WTC11 (cell line): ENCODE data around the gene PITX1. TPM values are rescaled to one million over a fixed set of nuclear protein-coding genes. Genes with fewer than 3 reads are reported as not detected.

Experiments
- ATAC-seq: fragments of 200-7000 bp; cut with Tn5 transposase; 2 replicates; pipeline ENCODE4 v1.10.0; 2021; ENCODE audit warnings: mild to moderate bottlenecking, moderate library complexity
- CTCF ChIA-PET: fragments of 300-600 bp; sonication (Branson Sonifier 250); formaldehyde crosslinking; loops from one replicate; lab custom pipeline; 2021; ENCODE audit warnings: antibody characterized with exemption; lab: Charles Lee
- POLR2A ChIA-PET: fragments of 350-600 bp; sonication (Branson Sonifier 250); formaldehyde crosslinking; loops from one replicate; lab custom pipeline; 2021; ENCODE audit warnings: antibody characterized with exemption; lab: Charles Lee
- DNase-seq: peaks from one replicate; pipeline ENCODE4 v3.0.0; 2021; ENCODE audit warnings: low spot score
- H3K27ac Mint-ChIP-seq: 2 replicates; pipeline ENCODE4 v1.8.0; 2021; ENCODE audit warnings: mixed read lengths
- H3K27me3 Mint-ChIP-seq: 2 replicates; pipeline ENCODE4 v1.8.0; 2021; ENCODE audit warnings: low read depth, mild to moderate bottlenecking, moderate library complexity, mixed read lengths
- H3K36me3 Mint-ChIP-seq: 2 replicates; pipeline ENCODE4 v1.8.0; 2021; ENCODE audit warnings: mixed read lengths
- H3K4me1 Mint-ChIP-seq: 2 replicates; pipeline ENCODE4 v1.8.0; 2022; ENCODE audit warnings: mixed read lengths
- H3K4me3 Mint-ChIP-seq: 2 replicates; pipeline ENCODE4 v1.8.0; 2021; ENCODE audit warnings: mild to moderate bottlenecking, moderate library complexity, mixed read lengths
- H3K9me3 Mint-ChIP-seq: 2 replicates; pipeline ENCODE4 v1.8.0; 2021; ENCODE audit warnings: mixed read lengths
- ARID4B ChIP-seq: sonication (generic); formaldehyde crosslinking; IDR thresholded peaks from 2 replicates; pipeline ENCODE4 v1.8.0; 2023; ENCODE audit warnings: missing genetic modification reagents, mild to moderate bottlenecking, borderline replicate concordance
- ATF3 ChIP-seq: sonication (generic); formaldehyde crosslinking; conservative IDR thresholded peaks from 2 replicates; pipeline ENCODE4 v1.8.1; 2022; ENCODE audit warnings: mild to moderate bottlenecking, missing genetic modification reagents
- CREM ChIP-seq: sonication (generic); formaldehyde crosslinking; IDR thresholded peaks from 2 replicates; pipeline ENCODE4 v1.8.1; 2022; ENCODE audit warnings: mild to moderate bottlenecking, missing genetic modification reagents, moderate library complexity
- E2F1 ChIP-seq: sonication (generic); formaldehyde crosslinking; IDR thresholded peaks from 2 replicates; pipeline ENCODE4 v1.8.0; 2022; ENCODE audit warnings: mild to moderate bottlenecking, missing genetic modification reagents
- ELF4 ChIP-seq: sonication (generic); formaldehyde crosslinking; IDR thresholded peaks from 2 replicates; pipeline ENCODE4 v1.8.1; 2022; ENCODE audit warnings: low read depth, mild to moderate bottlenecking, moderate library complexity, missing genetic modification reagents
- ERG ChIP-seq: fragments of 250-450 bp; sonication (Bioruptor Pico); IDR thresholded peaks from 2 replicates; pipeline ENCODE4 v1.8.0; 2021; ENCODE audit warnings: mild to moderate bottlenecking
- FOXP1 ChIP-seq: sonication (generic); formaldehyde crosslinking; IDR thresholded peaks from 2 replicates; pipeline ENCODE4 v1.8.0; 2022; ENCODE audit warnings: missing genetic modification reagents, mild to moderate bottlenecking, moderate library complexity, borderline replicate concordance
- FOXP4 ChIP-seq: sonication (generic); formaldehyde crosslinking; IDR thresholded peaks from 2 replicates; pipeline ENCODE4 v1.8.0; 2022; ENCODE audit warnings: mild to moderate bottlenecking, missing genetic modification reagents
- HMGA2 ChIP-seq: fragments of 250-450 bp; sonication (Bioruptor Pico); IDR thresholded peaks from 2 replicates; pipeline ENCODE4 v1.4.0; 2021; ENCODE audit warnings: mild to moderate bottlenecking, moderate library complexity
- IRF1 ChIP-seq: sonication (generic); formaldehyde crosslinking; IDR thresholded peaks from 2 replicates; pipeline ENCODE4 v1.8.0; 2023; ENCODE audit warnings: missing genetic modification reagents
- IRF2 ChIP-seq: sonication (generic); formaldehyde crosslinking; IDR thresholded peaks from 2 replicates; pipeline ENCODE4 v1.8.0; 2022; ENCODE audit warnings: low read depth, missing genetic modification reagents, borderline replicate concordance
- KAT7 ChIP-seq: sonication (generic); formaldehyde crosslinking; IDR thresholded peaks from 2 replicates; pipeline ENCODE4 v1.8.1; 2023; ENCODE audit warnings: missing genetic modification reagents, mild to moderate bottlenecking, borderline replicate concordance
- MYBL2 ChIP-seq: sonication (generic); formaldehyde crosslinking; IDR thresholded peaks from 2 replicates; pipeline ENCODE4 v1.8.1; 2023; ENCODE audit warnings: mild to moderate bottlenecking, moderate library complexity, missing genetic modification reagents
- SP1 ChIP-seq: sonication (generic); formaldehyde crosslinking; conservative IDR thresholded peaks from 2 replicates; pipeline ENCODE4 v1.8.1; 2022; ENCODE audit warnings: missing genetic modification reagents
- ZBTB21 ChIP-seq: sonication (generic); formaldehyde crosslinking; IDR thresholded peaks from 2 replicates; pipeline ENCODE4 v1.8.1; 2023; ENCODE audit warnings: mild to moderate bottlenecking, missing genetic modification reagents, borderline replicate concordance
- total RNA-seq: library from RNA; stranded (reverse); gene quantifications from 3 replicates; pipeline ENCODE4 v1.2.3, GENCODE V29; 2021

PITX1 gene
- total RNA-seq, 1 experiment from 2014 or later, result 0.13 TPM

GRCh38 chr5:135072387-135073281 is 38.6 kb upstream of the PITX1 start (continued):
- TF ChIP-seq HMGA2, result no peak
- no peak for TF ChIP-seq MYBL2 (CRISPR knock-in tag)
- TF ChIP-seq ERG, result no peak
- TF ChIP-seq IRF2, result no peak
- TF ChIP-seq E2F1 (CRISPR knock-in tag), result no peak
- no peak for TF ChIP-seq SP1
- TF ChIP-seq ATF3 (CRISPR knock-in tag), result no peak

GRCh38 chr5:135071311-135071710 is 37.3 kb upstream of the PITX1 start:
- H3K9me3 Mint-ChIP-seq, result no peaks in the 10 kb centered on the region
- CTCF ChIA-PET, result no interaction called here
- no peak overlapping the region for H3K4me3 Mint-ChIP-seq
- no peak overlapping the region for H3K27ac Mint-ChIP-seq
- H3K27me3 Mint-ChIP-seq, result peaks cover 77% of the 10 kb centered on the region
- DNase-seq (no peak), ATAC-seq (no peak)
- H3K36me3 Mint-ChIP-seq, result no peaks in the 10 kb centered on the region
- POLR2A ChIA-PET, result no interaction called here
- TF ChIP-seq ARID4B (CRISPR knock-in tag) (no peak), IRF1 (no peak)
- peaks cover 13% of the 10 kb centered on the region for H3K4me1 Mint-ChIP-seq

GRCh38 chr5:135069895-135070657 is 36.0 kb upstream of the PITX1 start:
- CTCF ChIA-PET, result no interaction called here
- Mint-ChIP-seq H3K27ac (no peak overlapping the region), H3K9me3 (no peaks in the 10 kb centered on the region), H3K27me3 (peaks cover 73% of the 10 kb centered on the region)
- ATAC-seq, result no peak
- TF ChIP-seq KAT7 (CRISPR knock-in tag) (no peak), CREM (CRISPR knock-in tag) (no peak), FOXP1 (CRISPR knock-in tag) (no peak), ZBTB21 (CRISPR knock-in tag) (no peak), FOXP4 (CRISPR knock-in tag) (no peak), ELF4 (no peak)
- TF ChIP-seq, all 79 proteins: peak for 0
- Mint-ChIP-seq H3K4me3 (no peak overlapping the region), H3K4me1 (peaks cover 13% of the 10 kb centered on the region), H3K36me3 (no peaks in the 10 kb centered on the region)
- no peak for DNase-seq
- POLR2A ChIA-PET, result no interaction called here
